HG03280 (cell line): ENCODE measurements around the gene TRAF1.

ENCODE experiments used
- ATAC-seq: cut with Tn5 transposase; IDR thresholded peaks from one replicate; pipeline ENCODE4 v1.9.1; 2021; ENCODE audit warnings: mild to moderate bottlenecking, moderate library complexity; ENCODE audit not compliant: unreplicated experiment

Gene TRAF1

DNA sequence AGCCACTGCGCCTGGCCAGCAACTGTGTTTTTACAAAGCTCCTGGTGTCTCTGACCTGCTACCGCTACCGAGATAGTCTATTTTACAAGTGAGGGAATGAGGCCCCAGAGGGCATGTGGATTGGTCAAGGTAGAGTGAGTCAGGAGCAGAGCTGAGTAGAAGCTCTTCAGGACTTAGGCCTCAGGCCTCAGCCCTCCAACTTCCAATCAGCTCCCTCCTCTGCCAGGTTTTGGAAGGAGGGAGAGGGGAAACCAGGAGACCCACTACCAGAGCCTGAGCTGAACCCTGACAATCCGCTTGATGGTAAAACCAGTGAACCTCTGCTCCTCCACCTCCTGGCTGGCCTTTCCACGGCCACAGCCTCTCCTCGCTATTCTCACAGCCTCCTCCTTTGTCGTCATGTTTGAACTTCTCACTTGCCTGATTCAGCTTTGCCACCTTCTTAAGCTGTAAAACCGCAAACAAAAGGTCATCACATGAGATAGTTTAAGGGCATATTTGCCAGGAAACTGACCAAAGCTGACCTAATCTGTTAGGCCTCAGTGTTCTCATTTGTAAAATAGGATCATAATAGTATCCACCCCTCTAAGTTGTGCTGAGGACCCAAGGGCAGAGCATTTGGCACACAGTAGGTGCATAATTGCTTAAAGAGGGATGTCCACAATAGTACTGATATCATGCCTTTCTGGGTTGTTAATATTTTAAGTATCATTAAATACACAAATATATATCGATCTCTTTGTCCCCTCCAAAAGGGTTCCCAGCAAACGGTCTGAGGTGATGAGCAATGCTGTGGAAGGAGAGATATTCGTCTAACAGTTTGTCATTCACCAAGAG lies 1.7 kb downstream of the TRAF1 start:
- no peak for ATAC-seq

DNA sequence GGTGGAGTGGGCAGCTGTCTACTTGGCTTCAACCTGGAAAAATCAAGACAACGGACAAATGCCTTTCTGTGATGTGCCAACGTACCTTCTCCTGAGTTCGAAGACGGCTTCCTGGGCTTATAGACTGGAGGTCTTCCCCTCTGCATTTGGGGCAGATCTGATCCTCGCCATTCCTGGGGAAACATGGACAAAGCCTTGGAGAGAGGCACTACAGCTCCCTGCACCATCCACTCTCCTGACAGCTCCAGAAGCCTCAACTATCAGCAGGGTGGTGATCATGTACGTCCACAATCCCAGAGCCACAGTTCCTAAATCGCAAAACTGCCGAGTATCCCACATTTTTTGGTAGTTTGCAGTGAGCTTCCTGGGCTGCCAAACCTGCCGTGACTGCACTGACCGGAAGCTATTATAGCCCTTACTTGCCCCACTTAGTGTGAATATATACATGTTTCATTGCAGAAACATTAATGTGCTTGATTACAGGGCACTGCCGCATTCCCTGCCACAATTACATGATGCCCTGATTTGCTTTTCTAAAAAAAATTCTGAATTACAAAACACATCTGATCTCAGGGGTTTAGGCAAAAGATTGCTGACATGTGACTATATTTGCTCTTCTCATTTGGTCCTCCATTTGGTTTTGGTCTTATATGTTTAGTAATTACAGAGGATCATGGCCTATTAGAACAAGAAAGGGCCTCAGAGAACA lies 2.8 kb downstream of the TRAF1 start:
- ATAC-seq = no peak

DNA sequence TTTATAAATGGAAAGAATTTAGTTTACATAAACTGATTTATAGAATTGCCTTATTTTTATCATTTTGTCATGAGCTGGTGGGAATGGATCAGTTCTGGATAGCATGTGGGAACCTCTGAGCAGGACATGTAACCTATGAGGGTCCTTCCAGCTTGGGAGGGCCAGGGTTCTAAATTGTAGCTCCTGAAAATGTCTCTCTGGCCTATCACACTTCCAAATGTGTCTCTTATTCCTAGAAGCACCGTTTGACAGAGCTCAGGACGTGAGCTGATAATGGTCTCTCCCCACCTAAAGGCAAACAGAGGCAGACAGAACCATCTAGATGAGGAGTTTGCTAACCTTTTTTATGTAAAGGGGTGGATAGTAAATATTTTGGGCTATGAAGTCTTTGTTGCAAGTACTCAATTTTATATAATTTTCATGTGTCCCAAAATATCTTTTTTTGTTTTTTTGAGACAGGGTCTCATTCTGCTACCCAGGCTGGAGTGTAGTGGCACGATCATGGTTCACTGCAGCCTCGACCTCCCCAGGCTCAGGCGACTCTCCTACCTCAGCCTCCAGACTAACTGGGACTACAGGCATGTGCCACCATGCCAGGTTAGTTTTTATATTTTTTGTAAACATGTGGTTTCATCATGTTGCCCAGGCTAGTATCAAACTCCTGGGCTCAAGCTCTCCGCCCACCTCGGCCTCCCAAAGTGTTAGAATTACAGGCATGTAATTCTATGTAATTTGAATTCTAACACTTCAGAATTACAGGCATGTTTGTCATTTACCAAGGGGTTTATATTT lies 4.0 kb downstream of the TRAF1 start:
- no peak for ATAC-seq

DNA sequence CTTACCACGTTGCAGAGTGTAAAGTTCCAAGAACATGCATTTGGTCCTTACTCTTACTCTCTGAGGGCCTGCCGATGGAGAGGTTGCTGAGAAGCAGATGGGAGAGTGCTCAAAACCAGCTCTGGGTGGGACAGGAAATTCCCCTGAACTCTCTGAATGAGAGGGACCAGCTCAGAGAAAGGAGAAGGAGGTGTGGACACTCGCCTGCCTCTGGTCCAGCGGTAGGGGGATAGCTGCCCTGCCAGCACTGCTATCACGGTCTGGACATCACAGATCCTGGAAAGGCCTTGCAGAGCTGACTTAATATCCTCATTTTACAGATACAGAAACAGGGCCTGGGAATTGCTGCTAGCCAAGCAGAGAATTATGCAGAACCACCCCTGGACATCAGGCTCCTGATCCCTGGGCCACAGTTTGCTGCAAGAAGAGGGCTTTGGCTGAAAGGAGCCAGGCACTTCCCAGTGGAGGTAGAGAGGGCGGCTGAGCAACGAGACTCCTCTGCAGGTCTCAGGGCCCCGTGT lies 4.9 kb downstream of the TRAF1 start:
- ATAC-seq = no peak

DNA sequence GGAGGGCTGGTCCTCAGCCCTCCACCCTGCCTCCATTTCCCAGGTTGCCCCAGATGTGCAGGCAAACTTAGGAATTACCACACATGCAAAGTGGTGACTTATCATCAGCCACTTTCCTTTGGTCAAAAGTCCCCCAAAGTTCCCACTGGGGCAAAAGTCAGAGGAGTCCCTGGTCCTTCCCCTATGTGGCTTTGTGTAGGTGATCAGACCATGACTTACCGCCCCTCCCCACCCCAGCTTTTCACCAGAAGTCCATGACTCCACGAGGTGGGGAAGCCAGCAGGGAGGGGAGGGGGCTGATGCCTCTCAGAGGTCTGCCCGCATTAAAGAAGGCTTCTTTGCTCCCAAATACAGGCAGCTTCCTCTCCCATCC lies 5.8 kb downstream of the TRAF1 start:
- ATAC-seq = no peak

DNA sequence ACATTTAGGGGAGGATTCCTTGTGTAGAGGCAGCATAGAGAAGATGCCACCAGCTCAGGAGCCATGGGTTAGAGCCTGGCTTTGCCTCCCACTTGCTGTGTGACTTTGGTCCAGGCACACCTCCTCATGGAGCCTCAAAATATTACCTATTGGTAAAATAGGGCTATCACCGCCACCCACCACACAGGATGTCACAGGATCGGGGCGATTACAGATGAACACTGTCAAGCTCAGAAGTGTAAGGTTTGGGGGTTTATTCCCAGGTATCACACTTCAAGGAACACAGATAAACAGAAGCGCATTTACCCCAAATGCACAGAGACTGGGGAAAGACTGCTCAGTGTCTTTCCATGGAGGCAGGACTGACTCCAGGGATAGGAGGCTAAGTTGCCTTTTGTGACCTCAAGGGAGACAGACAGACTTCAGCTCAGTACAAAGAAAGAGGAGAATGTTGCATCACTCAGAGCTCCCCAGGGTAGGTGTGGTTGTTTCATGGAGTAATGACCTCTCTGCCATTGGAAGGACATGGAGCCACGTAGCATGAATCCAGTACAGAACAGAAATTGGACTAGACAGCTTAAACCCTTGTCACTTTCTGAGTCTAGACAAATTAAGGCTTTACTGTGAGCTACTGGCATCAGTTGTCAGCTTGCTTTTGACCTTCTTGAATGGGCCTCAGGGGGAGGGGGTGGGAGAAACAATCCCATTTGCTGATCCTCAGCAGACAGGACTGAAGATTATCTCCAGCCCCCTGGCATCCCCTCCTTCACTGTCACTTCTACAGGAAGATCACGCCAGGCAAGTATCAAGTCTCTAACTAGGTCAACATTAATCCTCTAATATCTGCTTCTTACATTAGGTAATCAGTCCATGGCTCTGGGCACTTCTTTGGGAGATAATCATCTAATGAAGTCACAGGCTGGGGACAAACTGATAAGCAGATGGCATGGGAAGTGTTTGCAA lies 6.5 kb downstream of the TRAF1 start:
- no peak for ATAC-seq

DNA sequence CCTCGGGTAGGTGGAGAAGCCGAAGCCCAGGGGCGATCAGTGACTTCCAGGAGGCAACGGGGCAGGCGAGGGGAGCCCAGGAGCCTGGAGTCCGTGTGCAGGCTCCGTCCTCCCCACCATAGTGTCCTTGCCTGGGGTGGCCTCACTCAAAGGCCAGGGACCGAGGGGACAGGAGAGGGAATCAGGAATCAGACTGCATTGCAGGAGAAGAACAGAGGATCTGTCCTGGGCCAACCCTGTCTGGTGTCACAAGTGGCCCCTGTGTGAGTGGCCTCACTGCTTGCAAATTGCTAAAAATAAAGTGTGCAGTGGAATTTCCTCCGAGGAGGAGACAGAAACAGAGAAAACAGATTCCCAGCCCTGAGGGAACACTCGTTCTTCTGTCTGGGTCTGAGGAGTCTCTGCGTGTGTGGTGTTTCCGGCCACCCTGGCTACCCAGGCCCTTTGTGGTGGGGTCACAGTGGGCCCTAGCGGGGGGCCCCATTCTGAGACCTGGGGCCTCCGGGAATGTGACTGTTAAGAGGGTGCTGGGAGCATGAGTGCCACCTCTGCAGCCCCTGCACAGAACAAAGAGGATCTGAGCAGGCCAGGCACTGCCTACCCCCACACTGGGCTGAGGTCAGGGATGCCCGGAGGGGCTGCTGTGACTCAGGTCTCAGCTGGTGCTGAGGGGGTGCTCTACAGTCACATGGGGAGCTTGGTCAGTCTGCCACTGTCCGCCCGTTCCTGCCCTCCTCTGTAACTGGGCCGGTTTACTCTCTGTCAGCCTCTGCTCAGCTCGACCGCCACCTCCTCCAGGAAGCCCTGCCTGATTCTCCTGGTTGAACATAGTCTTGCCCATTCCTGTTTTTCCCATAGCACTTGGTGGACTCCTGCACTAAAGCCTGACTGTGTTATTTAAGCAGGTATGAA lies 7.4 kb downstream of the TRAF1 start:
- ATAC-seq = no peak

DNA sequence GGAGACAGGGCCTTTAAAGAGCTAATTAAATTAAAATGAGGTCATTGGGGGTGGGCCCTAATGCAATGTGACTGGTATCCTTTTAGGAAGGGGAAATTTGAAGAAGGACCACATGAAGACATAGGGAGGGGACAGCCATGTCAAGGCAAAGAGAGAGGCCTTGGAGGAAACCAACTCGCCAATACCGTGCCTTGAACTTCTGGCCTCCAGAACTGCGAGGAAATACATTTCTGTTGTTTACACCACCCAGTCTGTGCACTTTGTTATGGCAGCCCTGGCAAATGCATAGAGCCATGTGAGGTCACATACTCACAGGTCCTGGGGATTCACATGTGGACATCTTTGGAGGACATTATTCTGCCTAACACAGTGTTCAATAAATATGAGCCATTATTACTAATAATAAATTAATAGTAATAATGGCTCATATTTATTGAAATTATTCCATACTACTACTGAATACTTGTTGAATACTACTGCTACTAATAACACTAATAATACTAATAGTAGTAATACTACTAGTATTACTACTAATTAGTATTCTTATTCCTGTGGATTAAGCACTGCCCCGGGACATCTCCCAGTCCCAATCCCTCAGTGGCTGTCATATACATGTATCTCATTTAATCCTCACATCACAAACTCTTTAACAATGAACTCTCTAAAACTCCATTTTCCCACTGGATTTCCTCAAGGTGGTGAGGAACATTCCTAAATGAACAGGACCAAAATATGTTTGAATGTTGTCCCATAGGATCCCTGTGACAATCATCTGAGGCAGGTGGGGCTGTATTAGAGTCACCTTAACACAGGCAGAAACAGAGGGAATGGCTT lies 8.4 kb downstream of the TRAF1 start:
- ATAC-seq = no peak

DNA sequence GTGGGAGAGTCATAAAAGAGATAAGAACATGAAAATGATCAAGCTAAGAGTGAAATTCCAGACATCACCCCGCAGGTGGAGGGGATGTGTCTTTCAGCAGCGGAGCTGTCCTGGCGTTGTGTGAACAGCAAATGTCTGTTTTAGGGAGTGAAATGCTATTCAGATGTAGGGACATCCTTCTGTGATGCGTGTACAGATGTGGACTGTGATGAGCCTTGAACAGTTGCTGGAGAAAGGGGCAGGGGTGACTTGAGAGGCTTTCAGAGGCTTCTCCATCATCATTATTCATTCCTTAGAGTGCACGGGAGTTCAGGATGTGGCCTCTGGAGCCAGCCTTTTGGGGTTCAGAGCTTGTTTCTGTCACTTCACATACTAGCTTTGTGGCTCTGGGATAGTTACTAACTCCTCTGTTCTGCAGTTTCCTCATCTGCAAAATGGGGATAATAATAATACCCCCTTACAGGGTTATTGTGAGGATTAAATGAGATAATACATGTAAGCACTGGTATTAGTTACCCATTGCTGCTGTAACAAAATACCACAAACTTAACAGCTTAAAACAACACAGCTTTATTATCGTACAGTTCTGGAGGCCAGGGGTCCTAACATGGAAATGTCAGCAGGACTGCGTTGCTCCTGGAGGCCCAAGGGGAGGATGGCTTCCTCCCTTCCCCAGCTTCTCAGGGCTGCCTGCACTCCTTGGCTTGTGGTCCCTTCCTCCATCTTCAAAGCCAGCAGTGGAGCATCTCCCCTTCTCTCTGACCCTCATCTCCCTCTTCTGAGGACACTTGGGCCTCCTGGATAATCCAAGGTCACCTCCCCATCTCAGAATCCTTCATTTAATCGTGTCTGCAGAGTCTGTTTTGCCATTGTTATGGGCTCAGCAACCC lies 9.4 kb downstream of the TRAF1 start:
- ATAC-seq = no peak

DNA sequence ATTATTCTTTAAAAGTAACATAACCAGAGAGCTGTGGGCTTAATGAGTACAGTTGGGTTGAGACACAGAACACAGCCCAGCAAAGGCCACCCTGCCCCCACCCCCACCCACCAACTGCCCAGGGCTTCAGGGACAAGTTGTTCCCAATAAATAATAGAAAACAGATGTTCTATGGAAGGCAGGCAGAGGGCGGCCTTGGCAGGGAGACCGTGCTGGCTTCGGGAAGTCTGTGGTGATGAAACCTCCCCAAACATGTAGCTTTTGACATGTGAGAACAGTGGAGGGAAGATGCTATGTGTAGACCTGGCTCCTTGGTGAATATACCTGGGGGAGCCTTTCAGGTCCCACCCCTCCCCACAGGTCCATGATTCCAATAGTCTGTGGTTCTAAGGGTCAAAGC lies 10.0 kb downstream of the TRAF1 start:
- ATAC-seq = no peak

DNA sequence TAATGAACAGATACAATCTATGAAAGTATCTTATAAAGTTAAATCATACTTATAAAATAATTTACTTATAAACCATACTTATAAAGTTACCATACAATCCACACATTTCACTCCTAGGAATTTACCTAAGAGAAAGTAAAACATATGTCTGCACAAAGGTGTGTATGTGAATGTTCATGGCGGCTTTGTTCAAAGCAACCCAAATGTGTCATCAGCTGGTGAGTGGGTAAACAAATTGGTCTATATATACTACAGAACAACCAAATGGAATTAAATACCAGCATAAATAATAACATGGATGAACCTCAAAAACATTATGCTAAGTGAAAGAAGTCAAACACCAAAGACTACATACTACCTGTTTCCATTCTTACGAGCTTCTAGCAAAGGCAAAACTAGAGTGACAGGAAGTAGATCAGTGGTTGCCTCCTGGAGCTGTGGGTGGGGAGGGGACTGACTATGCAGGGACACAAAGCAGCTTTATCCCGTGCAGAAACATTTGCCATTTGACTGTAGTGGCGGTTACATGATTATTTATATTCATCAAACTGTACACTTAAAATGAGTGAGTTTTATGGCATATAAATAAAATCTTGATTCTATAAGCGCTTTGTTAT lies 10.6 kb downstream of the TRAF1 start:
- ATAC-seq = no peak

DNA sequence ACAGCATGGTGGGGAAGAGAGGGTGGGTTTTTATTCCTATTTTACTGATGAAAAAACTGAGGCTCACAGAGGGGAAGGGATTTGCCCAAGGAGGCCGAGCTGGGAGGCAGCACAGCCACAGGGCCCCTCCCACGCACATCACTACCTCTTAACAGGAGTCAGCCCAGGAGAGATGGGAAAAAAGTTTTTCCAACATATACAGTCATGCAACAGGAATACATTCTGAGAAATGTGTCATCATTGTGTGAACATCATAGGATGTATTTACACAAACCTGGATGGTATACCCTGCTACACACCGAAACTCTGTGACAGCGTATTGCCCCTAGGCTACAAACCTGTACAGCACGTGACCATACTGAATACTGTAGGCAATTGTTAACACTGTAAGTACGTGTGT lies 11.6 kb downstream of the TRAF1 start:
- ATAC-seq = no peak

DNA sequence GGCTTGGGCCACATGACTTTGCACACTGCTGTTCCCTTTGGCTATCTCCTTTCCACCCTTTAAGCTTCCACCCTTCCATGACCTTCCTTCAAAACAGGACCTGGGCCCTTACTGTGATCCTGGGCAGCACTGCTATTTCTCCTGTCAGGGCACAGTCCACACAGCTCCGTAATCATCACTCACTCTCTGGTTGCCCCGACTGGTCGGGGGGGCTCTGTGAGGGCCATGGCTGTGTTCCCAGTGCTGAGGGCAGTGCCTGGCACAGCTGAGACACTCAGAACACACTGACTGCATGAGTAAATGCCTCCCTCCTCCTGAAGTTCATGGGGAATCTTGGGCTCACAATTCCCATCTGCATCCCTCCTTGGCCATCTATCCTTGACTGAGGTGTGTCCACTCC lies 12.2 kb downstream of the TRAF1 start:
- ATAC-seq = no peak

DNA sequence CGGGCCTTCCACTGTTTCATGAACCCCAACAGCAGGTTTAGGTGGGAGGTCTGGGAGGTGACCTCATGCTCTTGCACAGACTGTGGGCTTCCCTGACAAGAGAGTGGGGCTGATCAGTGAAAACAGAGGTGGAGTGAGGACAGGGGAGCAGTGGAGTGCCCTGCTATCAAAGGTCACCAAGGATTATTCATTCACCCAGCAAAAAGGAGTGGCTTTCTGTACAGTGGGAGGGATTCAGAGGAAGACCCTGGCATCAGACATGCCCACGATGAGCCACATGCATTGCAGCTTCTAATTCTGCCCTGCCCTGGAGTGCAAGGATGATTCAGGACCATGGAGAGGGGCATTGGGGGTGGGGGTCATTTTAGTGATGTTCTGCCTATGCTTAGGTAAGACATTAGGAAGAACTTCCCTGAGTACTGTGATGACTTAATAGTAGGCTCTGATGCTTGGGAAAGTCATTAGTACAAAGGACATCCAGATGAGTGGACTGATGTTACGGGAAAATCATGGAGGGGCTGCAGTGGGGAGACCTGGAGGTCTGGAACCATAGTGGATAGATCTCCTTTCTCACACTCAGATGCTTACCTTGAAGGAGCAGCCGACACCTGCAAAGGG lies 12.8 kb downstream of the TRAF1 start:
- no peak for ATAC-seq

DNA sequence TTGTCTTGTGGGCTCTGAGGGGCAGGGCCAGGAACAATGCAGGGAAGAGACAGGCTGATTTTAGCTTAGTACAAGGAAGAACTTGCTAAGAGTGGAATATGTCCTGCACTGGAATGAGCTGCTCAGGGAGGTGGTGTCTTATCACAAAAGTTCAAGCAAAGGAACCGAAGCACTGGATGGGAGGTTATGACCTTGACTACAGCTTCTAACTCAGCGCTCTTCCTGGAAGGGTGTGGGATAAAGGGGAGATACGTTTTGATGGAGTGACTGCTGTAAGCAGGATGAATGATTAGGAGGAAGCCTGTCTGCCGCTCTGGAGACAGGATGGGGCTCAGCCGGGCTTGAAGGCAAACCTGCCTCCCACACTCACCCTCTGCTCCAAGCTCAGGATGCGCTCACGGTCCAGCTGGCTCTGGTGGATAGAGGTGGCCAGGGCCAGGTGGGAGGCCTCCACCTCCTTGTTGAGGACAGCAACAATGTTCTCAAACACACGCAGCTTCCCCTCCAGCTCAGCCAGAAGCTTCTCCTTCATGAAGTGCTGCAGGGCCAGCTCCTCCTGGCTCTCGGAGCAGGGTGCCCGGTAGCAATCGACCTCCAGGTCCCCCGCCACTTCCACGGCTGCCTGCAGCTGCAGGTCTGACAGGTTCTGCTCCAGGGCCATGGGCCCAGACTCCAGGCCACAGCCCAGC lies 13.5 kb downstream of the TRAF1 start:
- no peak for ATAC-seq

DNA sequence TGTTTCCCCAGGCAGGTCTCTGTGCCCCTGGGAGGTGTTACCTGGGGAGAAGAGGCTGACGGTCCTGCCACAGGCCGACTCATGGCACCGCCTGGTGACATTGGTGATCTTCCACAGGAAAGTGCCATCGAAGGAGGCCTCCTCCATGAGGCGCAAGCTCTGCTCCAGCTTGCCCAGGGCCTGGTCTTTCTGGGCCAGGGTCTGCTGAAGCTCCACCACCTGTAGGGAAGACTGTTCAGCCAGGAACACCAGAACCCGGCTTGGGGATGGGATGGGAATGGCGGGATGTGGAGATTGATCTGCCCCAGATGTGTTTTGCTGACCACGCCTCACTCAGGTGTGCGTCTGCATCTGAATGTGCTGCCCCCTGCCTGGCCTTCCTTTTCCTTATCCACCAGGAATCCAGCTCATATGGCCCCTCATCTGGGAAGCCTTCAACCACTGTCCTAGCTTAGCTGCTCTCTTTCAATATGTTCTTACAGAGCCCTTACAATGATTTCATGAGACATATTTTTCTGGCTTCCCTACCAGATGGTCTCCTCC lies 15.2 kb downstream of the TRAF1 start:
- no peak for ATAC-seq
